OCI-LY7 (cell line): ENCODE data around the gene OR4D1. TPM values are rescaled to one million over a fixed set of nuclear protein-coding genes. Genes with fewer than 3 reads are reported as not detected.

Experiments used
- BruUV-seq: library from RNA; stranded (reverse); fragments of 400-500 nt; replicated peaks from 2 replicates; lab custom pipeline; 2021; lab: Mats Ljungman, UMichigan
- CTCF ChIA-PET: fragments of 300-600 bp; sonication (Branson Sonifier 250); formaldehyde crosslinking; loops from one replicate; lab custom pipeline; 2022; ENCODE audit warnings: antibody characterized with exemption; ENCODE audit not compliant: unreplicated experiment; lab: Charles Lee
- POLR2A ChIA-PET: fragments of 300-600 bp; sonication (Branson Sonifier 250); formaldehyde crosslinking; loops from one replicate; lab custom pipeline; 2022; ENCODE audit warnings: antibody characterized with exemption; lab: Charles Lee
- DNase-seq: peaks from one replicate; pipeline ENCODE4 v3.0.0-alpha.2; 2015; ENCODE audit warnings: low spot score
- H2AFZ ChIP-seq: fragments of 200-600 bp; sonication (generic), shearing (Covaris generic); 2 replicates; pipeline ENCODE4 v1.6.1; 2014; ENCODE audit warnings: mild to moderate bottlenecking, antibody characterized with exemption, low read length, moderate library complexity
- H3K27ac ChIP-seq: fragments of 200-600 bp; sonication (generic); 2 replicates; pipeline ENCODE4 v1.5.1; 2014; ENCODE audit warnings: mixed run types, low read depth, mild to moderate bottlenecking, moderate library complexity, low read length, inconsistent platforms; ENCODE audit not compliant: poor library complexity, severe bottlenecking
- H3K36me3 ChIP-seq: fragments of 200-600 bp; sonication (generic); 2 replicates; pipeline ENCODE4 v1.6.1; 2014; ENCODE audit warnings: mild to moderate bottlenecking, antibody characterized with exemption, low read length, moderate library complexity, mixed read lengths; ENCODE audit not compliant: insufficient read depth
- H3K4me1 ChIP-seq: fragments of 200-600 bp; sonication (generic); 2 replicates; pipeline ENCODE4 v1.5.1; 2014; ENCODE audit warnings: mild to moderate bottlenecking, low read length; ENCODE audit not compliant: insufficient read depth, poor library complexity, severe bottlenecking
- H3K4me2 ChIP-seq: fragments of 200-600 bp; sonication (generic); 2 replicates; pipeline ENCODE4 v1.6.1; 2014; ENCODE audit warnings: mild to moderate bottlenecking, low read length
- H3K4me3 ChIP-seq: fragments of 200-600 bp; sonication (generic); 2 replicates; pipeline ENCODE4 v1.5.1; 2014; ENCODE audit warnings: mild to moderate bottlenecking, low read depth, low read length; ENCODE audit not compliant: poor library complexity, severe bottlenecking
- H3K79me2 ChIP-seq: fragments of 200-600 bp; sonication (generic); 2 replicates; pipeline ENCODE4 v1.6.1; 2016; ENCODE audit warnings: low read depth, mild to moderate bottlenecking, low read length, moderate library complexity, mixed read lengths; ENCODE audit not compliant: insufficient read depth
- H3K9me2 ChIP-seq: fragments of 200-600 bp; sonication (generic); 2 replicates; pipeline ENCODE4 v1.6.1; 2016; ENCODE audit warnings: mild to moderate bottlenecking, low read length, mixed read lengths; ENCODE audit not compliant: insufficient read depth
- H3K9me3 ChIP-seq: fragments of 200-600 bp; sonication (generic); 2 replicates; pipeline ENCODE4 v1.6.1; 2014; ENCODE audit warnings: mild to moderate bottlenecking, mixed run types, low read length, mixed read lengths
- H4K20me1 ChIP-seq: fragments of 200-600 bp; sonication (generic); 2 replicates; pipeline ENCODE4 v1.6.1; 2014; ENCODE audit warnings: mild to moderate bottlenecking, antibody characterized with exemption, low read length, moderate library complexity, mixed read lengths; ENCODE audit not compliant: insufficient read depth
- EZH2phosphoT487 ChIP-seq: fragments of 200-600 bp; sonication (generic); IDR thresholded peaks from 2 replicates; pipeline ENCODE4 v1.6.1; 2018; ENCODE audit warnings: low read depth, borderline replicate concordance, mild to moderate bottlenecking, mixed run types, antibody characterized with exemption, low read length, moderate library complexity, mixed read lengths
- intact Hi-C: fragments of 100-400 bp; cut with micrococcal nuclease; formaldehyde crosslinking; loops from one replicate; pipeline ENCODE4 v1.10.0; 2022; ENCODE audit not compliant: unreplicated experiment
- total RNA-seq, 2 experiments: library from RNA; depleted of rRNA in 1 of 2; stranded (reverse); fragments of >200 nt in 1 of 2; shearing (Covaris generic) in 1 of 2; gene quantifications; 2 replicates each; pipeline ENCODE4 v1.2.3, GENCODE V29; 2014 to 2022
- TF ChIP-seq, protein P1 (sequence below): fragments of 200-600 bp; sonication (generic); conservative IDR thresholded peaks from 2 replicates; pipeline ENCODE4 v1.5.1; 2014; ENCODE audit warnings: mild to moderate bottlenecking, antibody characterized with exemption, low read length, moderate library complexity, mixed read lengths

Gene OR4D1
- total RNA-seq, 2 experiments from 2014 or later = not detected

DNA sequence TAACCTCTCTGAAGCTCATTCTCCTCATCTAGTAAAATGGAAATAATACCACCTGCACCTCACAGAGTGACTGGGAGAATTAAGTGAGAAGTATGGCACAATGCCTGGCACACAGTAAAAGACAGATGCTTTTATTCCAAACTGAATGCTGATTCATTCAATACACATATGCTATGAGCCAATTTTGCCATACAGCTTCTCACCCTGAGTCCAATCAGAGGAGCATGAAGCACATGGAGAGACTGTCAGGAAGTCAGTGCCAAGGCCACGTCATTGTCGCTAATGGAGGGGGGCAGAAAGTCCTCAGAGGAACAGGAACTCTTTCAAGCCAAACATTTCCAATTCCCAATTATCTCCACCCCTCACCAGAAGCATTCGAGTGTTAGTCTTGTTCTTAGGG is 59.3 kb downstream of the OR4D1 start:
- intact Hi-C loops = no loop called here
- ChIA-PET POLR2A (no interaction called here), CTCF (no interaction called here)
- no peak overlapping the region for H2AFZ ChIP-seq
- no peak overlapping the region for H3K4me2 ChIP-seq
- no peaks in the 10 kb centered on the region for H3K9me2 ChIP-seq
- H3K4me1 ChIP-seq = no peaks in the 10 kb centered on the region
- H3K27ac ChIP-seq = no peak overlapping the region
- TF ChIP-seq, protein P1, sequence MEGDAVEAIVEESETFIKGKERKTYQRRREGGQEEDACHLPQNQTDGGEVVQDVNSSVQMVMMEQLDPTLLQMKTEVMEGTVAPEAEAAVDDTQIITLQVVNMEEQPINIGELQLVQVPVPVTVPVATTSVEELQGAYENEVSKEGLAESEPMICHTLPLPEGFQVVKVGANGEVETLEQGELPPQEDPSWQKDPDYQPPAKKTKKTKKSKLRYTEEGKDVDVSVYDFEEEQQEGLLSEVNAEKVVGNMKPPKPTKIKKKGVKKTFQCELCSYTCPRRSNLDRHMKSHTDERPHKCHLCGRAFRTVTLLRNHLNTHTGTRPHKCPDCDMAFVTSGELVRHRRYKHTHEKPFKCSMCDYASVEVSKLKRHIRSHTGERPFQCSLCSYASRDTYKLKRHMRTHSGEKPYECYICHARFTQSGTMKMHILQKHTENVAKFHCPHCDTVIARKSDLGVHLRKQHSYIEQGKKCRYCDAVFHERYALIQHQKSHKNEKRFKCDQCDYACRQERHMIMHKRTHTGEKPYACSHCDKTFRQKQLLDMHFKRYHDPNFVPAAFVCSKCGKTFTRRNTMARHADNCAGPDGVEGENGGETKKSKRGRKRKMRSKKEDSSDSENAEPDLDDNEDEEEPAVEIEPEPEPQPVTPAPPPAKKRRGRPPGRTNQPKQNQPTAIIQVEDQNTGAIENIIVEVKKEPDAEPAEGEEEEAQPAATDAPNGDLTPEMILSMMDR = no peak
- no peak for TF ChIP-seq EZH2phosphoT487
- no peaks in the 10 kb centered on the region for H3K36me3 ChIP-seq
- no peak for DNase-seq
- BruUV-seq = no TSS peak
- H3K79me2 ChIP-seq = no peaks in the 10 kb centered on the region
- H3K9me3 ChIP-seq = no peaks in the 10 kb centered on the region
- H3K4me3 ChIP-seq = no peak overlapping the region
- H4K20me1 ChIP-seq = no peaks in the 10 kb centered on the region

- no peak overlapping the region for H3K27ac ChIP-seq
- H3K4me2 ChIP-seq = no peak overlapping the region
- intact Hi-C loops = no loop called here
- H3K36me3 ChIP-seq = no peaks in the 10 kb centered on the region
- H3K4me1 ChIP-seq = no peaks in the 10 kb centered on the region
- H3K79me2 ChIP-seq = no peaks in the 10 kb centered on the region
- ChIA-PET POLR2A (no interaction called here), CTCF (no interaction called here)
- no TSS peak for BruUV-seq
- no peak overlapping the region for H3K4me3 ChIP-seq
- TF ChIP-seq, protein P1 = no peak
- no peak for TF ChIP-seq EZH2phosphoT487
- H4K20me1 ChIP-seq = no peaks in the 10 kb centered on the region
- H3K9me2 ChIP-seq = no peaks in the 10 kb centered on the region
- H3K9me3 ChIP-seq = no peaks in the 10 kb centered on the region
- no peak overlapping the region for H2AFZ ChIP-seq
- no peak for DNase-seq
These were observed 60.2 kb downstream of the OR4D1 start for GRCh38 chr17:58208344-58208743.

Other genes starting within 250 kb of the OR4D1 start
- gene CUEDC1, start 193.0 kb upstream of the OR4D1 start, total RNA-seq (2014; rRNA removed; shearing (Covaris generic)) = not detected in 2 replicates
- 0.13 and 0.74 TPM in 2 replicates for gene CUEDC1, start 193.0 kb upstream of the OR4D1 start, total RNA-seq (2022)
- 19.0 and 22.6 TPM in 2 replicates for gene VEZF1, start 160.1 kb upstream of the OR4D1 start, total RNA-seq (2014; rRNA removed; shearing (Covaris generic))
- gene VEZF1, start 160.1 kb upstream of the OR4D1 start, total RNA-seq (2022) = 35.4 and 36.4 TPM in 2 replicates
- gene SRSF1, start 141.1 kb upstream of the OR4D1 start, total RNA-seq (2014; rRNA removed; shearing (Covaris generic)) = 582 and 677 TPM in 2 replicates
- 515 and 531 TPM in 2 replicates for gene SRSF1, start 141.1 kb upstream of the OR4D1 start, total RNA-seq (2022)
- 12.4 and 13.4 TPM in 2 replicates for gene DYNLL2, start 65.0 kb upstream of the OR4D1 start, total RNA-seq (2014; rRNA removed; shearing (Covaris generic))
- 21.1 and 22.5 TPM in 2 replicates for gene DYNLL2, start 65.0 kb upstream of the OR4D1 start, total RNA-seq (2022)
- gene OR4D2, start 18.6 kb downstream of the OR4D1 start, total RNA-seq (2014; rRNA removed; shearing (Covaris generic)) = not detected in 2 replicates
- gene OR4D2, start 18.6 kb downstream of the OR4D1 start, total RNA-seq (2022) = not detected in 2 replicates
- not detected in 2 replicates for gene EPX, start 44.3 kb downstream of the OR4D1 start, total RNA-seq (2014; rRNA removed; shearing (Covaris generic))
- not detected in 2 replicates for gene EPX, start 44.3 kb downstream of the OR4D1 start, total RNA-seq (2022)
- gene MKS1, start 70.9 kb downstream of the OR4D1 start, total RNA-seq (2014; rRNA removed; shearing (Covaris generic)) = 0.54 and 0.69 TPM in 2 replicates
- 21.6 and 26.9 TPM in 2 replicates for gene MKS1, start 70.9 kb downstream of the OR4D1 start, total RNA-seq (2022)
- gene LPO, start 90.2 kb downstream of the OR4D1 start, total RNA-seq (2014; rRNA removed; shearing (Covaris generic)) = not detected in 2 replicates
- not detected in 2 replicates for gene LPO, start 90.2 kb downstream of the OR4D1 start, total RNA-seq (2022)
- not detected in 2 replicates for gene MPO, start 132.6 kb downstream of the OR4D1 start, total RNA-seq (2014; rRNA removed; shearing (Covaris generic))
- not detected in 2 replicates for gene MPO, start 132.6 kb downstream of the OR4D1 start, total RNA-seq (2022)
- 24.0 TPM in 2 replicates for gene TSPOAP1, start 180.4 kb downstream of the OR4D1 start, total RNA-seq (2014; rRNA removed; shearing (Covaris generic))
- gene TSPOAP1, start 180.4 kb downstream of the OR4D1 start, total RNA-seq (2022) = 50.6 and 54.4 TPM in 2 replicates
- gene SUPT4H1, start 203.8 kb downstream of the OR4D1 start, total RNA-seq (2014; rRNA removed; shearing (Covaris generic)) = 41.1 and 56.5 TPM in 2 replicates
- gene SUPT4H1, start 203.8 kb downstream of the OR4D1 start, total RNA-seq (2022) = 65.5 and 78.4 TPM in 2 replicates